ENCODE data around the gene SKI.

DNA sequence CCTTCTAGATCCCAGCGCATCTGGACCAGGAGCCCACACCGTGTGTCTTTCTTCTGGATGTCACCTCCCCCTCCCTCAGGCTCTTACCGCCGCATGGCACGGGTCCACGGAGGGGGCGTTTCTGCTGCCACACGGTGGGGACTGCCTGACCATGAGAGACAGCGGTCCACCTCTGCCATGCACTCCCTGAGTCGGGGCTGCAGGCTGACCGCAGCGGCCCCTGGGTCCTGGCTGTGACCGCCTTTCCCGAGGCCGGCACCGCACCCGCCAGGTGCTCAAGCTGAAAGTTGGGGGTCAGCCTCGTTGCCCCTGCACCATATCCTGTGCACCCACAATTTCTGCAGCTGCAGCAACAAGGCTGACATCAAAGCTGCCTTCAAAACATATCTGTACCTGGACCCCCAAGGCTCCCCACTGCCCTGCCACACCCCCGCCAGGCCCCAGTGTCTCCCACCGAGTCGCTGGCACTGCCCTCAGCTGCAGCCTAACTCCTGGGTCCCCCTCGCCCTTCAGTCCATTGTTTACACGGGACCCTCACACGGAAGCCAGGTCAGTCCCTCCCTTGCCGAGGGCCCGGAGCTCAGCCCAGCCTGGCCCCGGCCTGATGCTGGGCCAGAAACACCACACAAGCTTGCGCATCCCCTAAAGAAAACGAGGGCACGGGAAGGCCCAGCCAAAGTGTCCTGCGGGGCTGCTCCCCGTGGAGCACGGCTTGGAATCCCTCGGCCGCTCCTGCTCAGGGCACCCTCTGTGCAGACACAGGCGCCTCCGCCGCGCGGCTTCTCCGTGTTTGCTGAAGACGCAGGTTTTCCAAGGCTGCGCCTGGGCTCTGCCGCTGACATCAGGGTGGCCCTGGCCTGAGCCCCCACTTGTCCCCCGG, 111.3 kb downstream of the SKI start:
- TF ChIP-seq POLR2A (IDR thresholded peaks at IDR 0.05; ENCODE audit: low read depth, low read length) (no peak), CEBPB (IDR thresholded peaks at IDR 0.05; ENCODE audit: low read depth, low read length) (no peak), BHLHE40 (IDR thresholded peaks at IDR 0.05; ENCODE audit: low read depth, low read length) (no peak), RAD21 (IDR thresholded peaks at IDR 0.05; ENCODE audit: low read length) (no peak), MAFK (IDR thresholded peaks at IDR 0.05; ENCODE audit: low read depth, low read length) (no peak), SMC3 (IDR thresholded peaks at IDR 0.05; ENCODE audit: low read depth, low read length) (no peak), RFX5 (IDR thresholded peaks at IDR 0.05; ENCODE audit: low read depth, low read length) (no peak), MAZ (IDR thresholded peaks at IDR 0.05; ENCODE audit: borderline replicate concordance, low read depth, low read length) (no peak), NFE2L2 (IDR thresholded peaks at IDR 0.05; ENCODE audit: low read depth, low read length) (no peak), MXI1 (IDR thresholded peaks at IDR 0.05; ENCODE audit: borderline replicate concordance, low read depth, low read length) (no peak)
- TF ChIP-seq, protein P1, sequence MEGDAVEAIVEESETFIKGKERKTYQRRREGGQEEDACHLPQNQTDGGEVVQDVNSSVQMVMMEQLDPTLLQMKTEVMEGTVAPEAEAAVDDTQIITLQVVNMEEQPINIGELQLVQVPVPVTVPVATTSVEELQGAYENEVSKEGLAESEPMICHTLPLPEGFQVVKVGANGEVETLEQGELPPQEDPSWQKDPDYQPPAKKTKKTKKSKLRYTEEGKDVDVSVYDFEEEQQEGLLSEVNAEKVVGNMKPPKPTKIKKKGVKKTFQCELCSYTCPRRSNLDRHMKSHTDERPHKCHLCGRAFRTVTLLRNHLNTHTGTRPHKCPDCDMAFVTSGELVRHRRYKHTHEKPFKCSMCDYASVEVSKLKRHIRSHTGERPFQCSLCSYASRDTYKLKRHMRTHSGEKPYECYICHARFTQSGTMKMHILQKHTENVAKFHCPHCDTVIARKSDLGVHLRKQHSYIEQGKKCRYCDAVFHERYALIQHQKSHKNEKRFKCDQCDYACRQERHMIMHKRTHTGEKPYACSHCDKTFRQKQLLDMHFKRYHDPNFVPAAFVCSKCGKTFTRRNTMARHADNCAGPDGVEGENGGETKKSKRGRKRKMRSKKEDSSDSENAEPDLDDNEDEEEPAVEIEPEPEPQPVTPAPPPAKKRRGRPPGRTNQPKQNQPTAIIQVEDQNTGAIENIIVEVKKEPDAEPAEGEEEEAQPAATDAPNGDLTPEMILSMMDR (conservative IDR thresholded peaks at IDR 0.05; ENCODE audit: low read depth, low read length): no peak
- TF ChIP-seq, protein P2, sequence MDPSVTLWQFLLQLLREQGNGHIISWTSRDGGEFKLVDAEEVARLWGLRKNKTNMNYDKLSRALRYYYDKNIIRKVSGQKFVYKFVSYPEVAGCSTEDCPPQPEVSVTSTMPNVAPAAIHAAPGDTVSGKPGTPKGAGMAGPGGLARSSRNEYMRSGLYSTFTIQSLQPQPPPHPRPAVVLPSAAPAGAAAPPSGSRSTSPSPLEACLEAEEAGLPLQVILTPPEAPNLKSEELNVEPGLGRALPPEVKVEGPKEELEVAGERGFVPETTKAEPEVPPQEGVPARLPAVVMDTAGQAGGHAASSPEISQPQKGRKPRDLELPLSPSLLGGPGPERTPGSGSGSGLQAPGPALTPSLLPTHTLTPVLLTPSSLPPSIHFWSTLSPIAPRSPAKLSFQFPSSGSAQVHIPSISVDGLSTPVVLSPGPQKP (IDR thresholded peaks at IDR 0.05; ENCODE audit: borderline replicate concordance, low read depth, low read length): no peak
- TF ChIP-seq, protein P3, sequence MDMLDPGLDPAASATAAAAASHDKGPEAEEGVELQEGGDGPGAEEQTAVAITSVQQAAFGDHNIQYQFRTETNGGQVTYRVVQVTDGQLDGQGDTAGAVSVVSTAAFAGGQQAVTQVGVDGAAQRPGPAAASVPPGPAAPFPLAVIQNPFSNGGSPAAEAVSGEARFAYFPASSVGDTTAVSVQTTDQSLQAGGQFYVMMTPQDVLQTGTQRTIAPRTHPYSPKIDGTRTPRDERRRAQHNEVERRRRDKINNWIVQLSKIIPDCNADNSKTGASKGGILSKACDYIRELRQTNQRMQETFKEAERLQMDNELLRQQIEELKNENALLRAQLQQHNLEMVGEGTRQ (IDR thresholded peaks at IDR 0.05; ENCODE audit: low read depth, low read length): no peak
